H1 (cell line): ENCODE data around the gene LBHD1. TPM values are rescaled to one million over a fixed set of nuclear protein-coding genes. Genes with fewer than 3 reads are reported as not detected.

Experiments
- JUND ChIP-seq: IDR thresholded peaks from 2 replicates; pipeline ENCODE4 v1.6.1; 2011; ENCODE audit warnings: mild to moderate bottlenecking, improper control_type of control experiment, low read length
- polyA plus RNA-seq, 7 experiments: library from polyadenylated mRNA; depleted of rRNA in 3 of 7; stranded (reverse) in 5 of 7; unstranded in 2 of 7; fragments of >200 nt in 5 of 7; fragments of 200-250 nt in 2 of 7; gene quantifications; 1 replicate in 5 of 7; 2 replicates in 1 of 7; 4 replicates in 1 of 7; pipeline versions ENCODE4 v1.2.1 to v1.2.3, GENCODE V29; 2011 to 2013; ENCODE audit warnings: missing spikeins in 2 of 7, mixed read lengths in 2 of 7
- total RNA-seq: library from RNA; stranded (reverse); fragmentation: NEBNext Ultra II Directional; extraction: Animal tissue kit (Norgen Biotek cat#: 25700); gene quantifications from 2 replicates; pipeline ENCODE4 v1.2.1, GENCODE V29; 2021

LBHD1 gene
- total and polyA plus RNA-seq, 2 of the 8 experiments (the other 6 are each of a cell fraction or from before 2014, with no cell fraction given) = 2.3 to 5.2 TPM

GRCh38 chr11:62689421-62690183 lies 17.5 kb upstream of the LBHD1 start, which contains the start of gene LRRN4CL (continued):
- TF ChIP-seq JUND = no peak
- TF ChIP-seq, all 59 proteins: peak for 0
